Tibial nerve (tissue), 4 donors: ENCODE results near the gene ETF1.
A peak's percentile ranks its signal among the peaks of the same experiment; 100 is the strongest.

Source experiments
- CTCF ChIP-seq, 5 experiments: fragments of 200-600 bp in 3 of 5; fragments of 450-650 bp in 2 of 5; sonication (generic) in 3 of 5; IDR thresholded peaks; one replicate each; pipeline ENCODE4 v1.5.1; 2016 to 2019; ENCODE audit warnings: antibody characterized with exemption in 5 of 5, mild to moderate bottlenecking in 3 of 5, moderate library complexity in 2 of 5
- EP300 ChIP-seq, 2 donors: sonication (generic); formaldehyde crosslinking; IDR thresholded peaks; one replicate each; pipeline ENCODE4 v1.6.1; 2017; ENCODE audit warnings: antibody characterized with exemption in 2 of 2, mild to moderate bottlenecking in 1 of 2
- POLR2A ChIP-seq, 2 donors: fragments of 450-650 bp; IDR thresholded peaks; one replicate each; pipeline ENCODE4 v1.6.1; 2017; ENCODE audit warnings: antibody characterized with exemption in 2 of 2, mild to moderate bottlenecking in 2 of 2, moderate library complexity in 2 of 2

- TF ChIP-seq CTCF (IDR thresholded peaks at IDR 0.05) (peak; percentile 96 to 99 (median 97)), POLR2A (IDR thresholded peaks at IDR 0.05) (peak in 1 of 2 donors; percentile 53), EP300 (IDR thresholded peaks at IDR 0.05) (peak; percentile 80 to 91)
These were observed 79.0 kb downstream of the ETF1 start for GRCh38 chr5:138464008-138464387.
